ENCODE data around the gene PPIL1. TPM values are rescaled to one million over a fixed set of nuclear protein-coding genes. Genes with fewer than 3 reads are reported as not detected.
A peak's percentile ranks its signal among the peaks of the same experiment; 100 is the strongest.

The PPIL1 gene
- total RNA-seq, 2 experiments from 2014 or later: 27.0 to 29.3 TPM

GRCh38 chr6:36862164-36862847, 12.3 kb downstream of the PPIL1 start:
- H3K36me3 Mint-ChIP-seq (ENCODE audit: low read depth): peaks cover 48% of the 10 kb centered on the region
- H3K4me3 Mint-ChIP-seq: no peak overlapping the region

GRCh38 chr6:36860126-36860525, 14.5 kb downstream of the PPIL1 start:
- H3K36me3 Mint-ChIP-seq (ENCODE audit: low read depth): peaks cover 43% of the 10 kb centered on the region
- CTCF ChIA-PET: interaction anchor here (1.1 to 1.6 kb wide), 3 partner anchors 10 to 104 kb away, joined by 3 to 6 read pairs (median 4); no protein-coding TSS in a partner anchor
- no peak overlapping the region for H3K27ac Mint-ChIP-seq
- no peaks in the 10 kb centered on the region for H3K27me3 Mint-ChIP-seq
- H3K4me1 Mint-ChIP-seq: peaks cover 20% of the 10 kb centered on the region
- H3K4me3 Mint-ChIP-seq: no peak overlapping the region
- H3K9me3 Mint-ChIP-seq: no peaks in the 10 kb centered on the region
- POLR2A ChIA-PET: interaction anchor here (0.5 kb wide), 1 partner anchor 231 kb away, joined by 3 read pairs; no protein-coding TSS in a partner anchor
- DNase-seq: no peak

More at GRCh38 chr6:36862164-36862847, 12.3 kb downstream of the PPIL1 start:
- Mint-ChIP-seq H3K27ac (peak overlapping the region; percentile 4), H3K4me1 (peaks cover 39% of the 10 kb centered on the region), H3K27me3 (no peaks in the 10 kb centered on the region), H3K9me3 (no peaks in the 10 kb centered on the region)
- ChIA-PET CTCF (interaction anchor here (1.4 to 5.0 kb wide), 4 partner anchors 11 to 93 kb away, joined by 3 to 31 read pairs (median 15); partner anchors contain the start of gene PPIL1), POLR2A (no interaction called here)
- no peak for DNase-seq

GRCh38 chr6:36858407-36858981, 16.1 kb downstream of the PPIL1 start:
- Mint-ChIP-seq H3K27ac (no peak overlapping the region), H3K4me1 (peaks cover 13% of the 10 kb centered on the region), H3K9me3 (no peaks in the 10 kb centered on the region), H3K36me3 (ENCODE audit: low read depth) (peaks cover 35% of the 10 kb centered on the region), H3K27me3 (no peaks in the 10 kb centered on the region), H3K4me3 (no peak overlapping the region)
- CTCF ChIA-PET: interaction anchor here (0.6 to 1.6 kb wide), 3 partner anchors 15 to 51 kb away, joined by 3 read pairs; no protein-coding TSS in a partner anchor
- no peak for DNase-seq
- POLR2A ChIA-PET: no interaction called here

- Mint-ChIP-seq H3K4me3 (no peak overlapping the region), H3K36me3 (ENCODE audit: low read depth) (peaks cover 32% of the 10 kb centered on the region), H3K9me3 (no peaks in the 10 kb centered on the region), H3K4me1 (peaks cover 6% of the 10 kb centered on the region), H3K27me3 (no peaks in the 10 kb centered on the region), H3K27ac (no peak overlapping the region)
- DNase-seq: no peak
- ChIA-PET POLR2A (no interaction called here), CTCF (interaction anchor here (0.9 to 1.6 kb wide), 3 partner anchors 10 to 49 kb away, joined by 3 to 5 read pairs (median 5); no protein-coding TSS in a partner anchor)
Observed at GRCh38 chr6:36857325-36857724, 17.3 kb downstream of the PPIL1 start.

- H3K4me1 Mint-ChIP-seq: peaks cover 5% of the 10 kb centered on the region
- DNase-seq: no peak
- no peak overlapping the region for H3K27ac Mint-ChIP-seq
- H3K27me3 Mint-ChIP-seq: no peaks in the 10 kb centered on the region
- no peaks in the 10 kb centered on the region for H3K9me3 Mint-ChIP-seq
- ChIA-PET CTCF (interaction anchor here (1.2 kb wide), 1 partner anchor 17 kb away, joined by 5 read pairs; no protein-coding TSS in a partner anchor), POLR2A (no interaction called here)
- H3K4me3 Mint-ChIP-seq: no peak overlapping the region
- H3K36me3 Mint-ChIP-seq (ENCODE audit: low read depth): peaks cover 33% of the 10 kb centered on the region
Observed at GRCh38 chr6:36856277-36856676, 18.3 kb downstream of the PPIL1 start.

- POLR2A ChIA-PET: no interaction called here
- no peaks in the 10 kb centered on the region for H3K9me3 Mint-ChIP-seq
- DNase-seq: no peak
- no peak overlapping the region for H3K27ac Mint-ChIP-seq
- CTCF ChIA-PET: no interaction called here
- H3K4me1 Mint-ChIP-seq: peaks cover 5% of the 10 kb centered on the region
- peaks cover 32% of the 10 kb centered on the region for H3K36me3 Mint-ChIP-seq (ENCODE audit: low read depth)
- H3K4me3 Mint-ChIP-seq: no peak overlapping the region
- H3K27me3 Mint-ChIP-seq: no peaks in the 10 kb centered on the region
Observed at GRCh38 chr6:36855750-36856149, 18.9 kb downstream of the PPIL1 start.

- no peak for DNase-seq
- ChIA-PET POLR2A (no interaction called here), CTCF (interaction anchor here (0.7 to 6.1 kb wide), 9 partner anchors 11 to 165 kb away, joined by 3 to 27 read pairs (median 4); partner anchors contain the start of gene PPIL1)
- Mint-ChIP-seq H3K36me3 (ENCODE audit: low read depth) (peaks cover 30% of the 10 kb centered on the region), H3K4me1 (peaks cover 4% of the 10 kb centered on the region), H3K4me3 (no peak overlapping the region), H3K27ac (no peak overlapping the region), H3K9me3 (no peaks in the 10 kb centered on the region), H3K27me3 (no peaks in the 10 kb centered on the region)
Observed at GRCh38 chr6:36853325-36853724, 21.3 kb downstream of the PPIL1 start.

- Mint-ChIP-seq H3K9me3 (no peaks in the 10 kb centered on the region), H3K27me3 (no peaks in the 10 kb centered on the region), H3K4me1 (peaks cover 4% of the 10 kb centered on the region), H3K27ac (no peak overlapping the region), H3K4me3 (no peak overlapping the region), H3K36me3 (ENCODE audit: low read depth) (peaks cover 30% of the 10 kb centered on the region)
- no peak for DNase-seq
- POLR2A ChIA-PET: no interaction called here
- CTCF ChIA-PET: interaction anchor here (0.7 to 6.1 kb wide), 17 partner anchors 8 to 165 kb away, joined by 3 to 27 read pairs (median 4); partner anchors contain the start of gene PPIL1
Observed at GRCh38 chr6:36852481-36853147, 22.0 kb downstream of the PPIL1 start.

GRCh38 chr6:36851626-36852025, 23.0 kb downstream of the PPIL1 start:
- no peak overlapping the region for H3K27ac Mint-ChIP-seq
- ChIA-PET POLR2A (no interaction called here), CTCF (interaction anchor here (0.7 to 6.1 kb wide), 17 partner anchors 8 to 237 kb away, joined by 3 to 27 read pairs (median 5); partner anchors contain the start of gene PPIL1)
- no peak overlapping the region for H3K4me3 Mint-ChIP-seq
- no peak for DNase-seq
- H3K27me3 Mint-ChIP-seq: no peaks in the 10 kb centered on the region
- peaks cover 28% of the 10 kb centered on the region for H3K36me3 Mint-ChIP-seq (ENCODE audit: low read depth)
- H3K4me1 Mint-ChIP-seq: peaks cover 4% of the 10 kb centered on the region
- no peaks in the 10 kb centered on the region for H3K9me3 Mint-ChIP-seq

GRCh38 chr6:36851149-36851614, 23.4 kb downstream of the PPIL1 start:
- Mint-ChIP-seq H3K27ac (no peak overlapping the region), H3K4me3 (no peak overlapping the region), H3K4me1 (peaks cover 4% of the 10 kb centered on the region), H3K27me3 (no peaks in the 10 kb centered on the region), H3K36me3 (ENCODE audit: low read depth) (peaks cover 23% of the 10 kb centered on the region), H3K9me3 (no peaks in the 10 kb centered on the region)
- POLR2A ChIA-PET: no interaction called here
- CTCF ChIA-PET: interaction anchor here (1.0 to 6.1 kb wide), 15 partner anchors 13 to 236 kb away, joined by 3 to 27 read pairs (median 7); partner anchors contain the start of gene PPIL1
- peak; percentile 70 for DNase-seq

GRCh38 chr6:36850021-36850420, 24.6 kb downstream of the PPIL1 start:
- no peak for DNase-seq
- Mint-ChIP-seq H3K36me3 (ENCODE audit: low read depth) (peaks cover 19% of the 10 kb centered on the region), H3K27me3 (peaks cover 2% of the 10 kb centered on the region), H3K9me3 (no peaks in the 10 kb centered on the region), H3K27ac (no peak overlapping the region), H3K4me3 (no peak overlapping the region), H3K4me1 (peaks cover 4% of the 10 kb centered on the region)
- ChIA-PET POLR2A (no interaction called here), CTCF (interaction anchor here (0.6 to 6.1 kb wide), 16 partner anchors 10 to 169 kb away, joined by 3 to 27 read pairs (median 4); partner anchors contain the start of genes C6orf89 and PPIL1)

GRCh38 chr6:36848658-36849441, 25.8 kb downstream of the PPIL1 start:
- peaks cover 2% of the 10 kb centered on the region for H3K4me1 Mint-ChIP-seq
- no peak overlapping the region for H3K4me3 Mint-ChIP-seq
- peaks cover 2% of the 10 kb centered on the region for H3K27me3 Mint-ChIP-seq
- DNase-seq: no peak
- CTCF ChIA-PET: interaction anchor here (1.0 to 6.1 kb wide), 10 partner anchors 11 to 89 kb away, joined by 3 to 27 read pairs (median 4); partner anchors contain the start of gene C6orf89
- no peak overlapping the region for H3K27ac Mint-ChIP-seq
- peaks cover 18% of the 10 kb centered on the region for H3K36me3 Mint-ChIP-seq (ENCODE audit: low read depth)
- POLR2A ChIA-PET: interaction anchor here (0.6 to 1.0 kb wide), 2 partner anchors 20 to 355 kb away, joined by 3 read pairs; no protein-coding TSS in a partner anchor
- H3K9me3 Mint-ChIP-seq: no peaks in the 10 kb centered on the region
